Mesothelial cell of epicardium (in vitro differentiated cells): ENCODE measurements around the gene KCNK6. TPM values are rescaled to one million over a fixed set of nuclear protein-coding genes. Genes with fewer than 3 reads are reported as not detected.
A peak's percentile ranks its signal among the peaks of the same experiment; 100 is the strongest.

Experiments
- DNase-seq, 2 experiments: peaks; one replicate each; pipeline ENCODE4 v3.0.0; 2021; ENCODE audit warnings: low spot score in 2 of 2; ENCODE audit not compliant: unreplicated experiment in 2 of 2
- H3K27ac Mint-ChIP-seq: 2 replicates; pipeline ENCODE4 v1.8.0; 2021; ENCODE audit warnings: mixed read lengths
- H3K27me3 Mint-ChIP-seq: 2 replicates; pipeline ENCODE4 v1.8.0; 2021; ENCODE audit warnings: low read depth, mixed read lengths
- H3K36me3 Mint-ChIP-seq: 2 replicates; pipeline ENCODE4 v1.8.0; 2021; ENCODE audit warnings: mixed read lengths
- H3K4me1 Mint-ChIP-seq: 2 replicates; pipeline ENCODE4 v1.8.0; 2021; ENCODE audit warnings: mixed read lengths
- H3K4me3 Mint-ChIP-seq: 2 replicates; pipeline ENCODE4 v1.8.0; 2021; ENCODE audit warnings: mild to moderate bottlenecking, moderate library complexity, mixed read lengths
- H3K9me3 Mint-ChIP-seq: 2 replicates; pipeline ENCODE4 v1.8.0; 2021; ENCODE audit warnings: mixed read lengths
- CTCF ChIP-seq: fragments of 200-600 bp; sonication (generic); IDR thresholded peaks from one replicate; pipeline ENCODE4 v1.5.0; 2021; ENCODE audit warnings: antibody characterized with exemption; ENCODE audit not compliant: unreplicated experiment
- total RNA-seq: library from RNA; stranded (reverse); gene quantifications from 3 replicates; pipeline ENCODE4 v1.2.1, GENCODE V29; 2021

The KCNK6 gene
- total RNA-seq, 1 donor from 2014 or later: 2.9 TPM

GRCh38 chr19:38355728-38356725 is 36.4 kb downstream of the KCNK6 start:
- DNase-seq: no peak
- H3K9me3 Mint-ChIP-seq: no peaks in the 10 kb centered on the region
- TF ChIP-seq CTCF: no peak
- H3K27ac Mint-ChIP-seq: no peak overlapping the region
- no peaks in the 10 kb centered on the region for H3K4me1 Mint-ChIP-seq
- no peak overlapping the region for H3K4me3 Mint-ChIP-seq
- peaks cover 55% of the 10 kb centered on the region for H3K27me3 Mint-ChIP-seq
- no peaks in the 10 kb centered on the region for H3K36me3 Mint-ChIP-seq

DNA sequence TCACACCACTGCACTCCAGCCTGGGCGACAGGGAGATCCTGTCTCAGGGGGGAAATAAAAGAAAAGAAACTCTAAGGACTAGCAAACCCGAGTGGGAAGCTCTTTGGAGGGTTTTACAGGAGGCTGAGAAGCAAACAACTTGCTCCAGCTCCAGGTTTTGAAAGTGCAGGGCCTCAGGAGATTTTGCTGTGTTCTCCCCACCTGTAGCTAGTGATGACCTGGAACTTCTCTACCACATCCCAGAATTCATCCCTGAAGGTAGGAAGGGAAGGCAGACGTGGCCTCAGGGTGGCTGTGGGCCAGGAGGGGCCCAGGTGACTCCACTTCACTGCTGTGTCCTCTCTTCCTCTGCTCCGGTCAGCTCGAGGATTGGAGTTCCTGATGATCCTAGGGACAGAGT is 38.4 kb downstream of the KCNK6 start:
- TF ChIP-seq CTCF: no peak
- Mint-ChIP-seq H3K27me3 (peaks cover 66% of the 10 kb centered on the region), H3K4me1 (no peaks in the 10 kb centered on the region), H3K4me3 (no peak overlapping the region), H3K36me3 (no peaks in the 10 kb centered on the region), H3K9me3 (no peaks in the 10 kb centered on the region), H3K27ac (no peak overlapping the region)
- no peak for DNase-seq

- H3K4me3 Mint-ChIP-seq: no peak overlapping the region
- no peak overlapping the region for H3K27ac Mint-ChIP-seq
- no peak for DNase-seq
- no peak for TF ChIP-seq CTCF
- H3K36me3 Mint-ChIP-seq: no peaks in the 10 kb centered on the region
- H3K9me3 Mint-ChIP-seq: no peaks in the 10 kb centered on the region
- H3K27me3 Mint-ChIP-seq: peaks cover 66% of the 10 kb centered on the region
- H3K4me1 Mint-ChIP-seq: no peaks in the 10 kb centered on the region
Measured at GRCh38 chr19:38359242-38360021, 39.8 kb downstream of the KCNK6 start.

DNA sequence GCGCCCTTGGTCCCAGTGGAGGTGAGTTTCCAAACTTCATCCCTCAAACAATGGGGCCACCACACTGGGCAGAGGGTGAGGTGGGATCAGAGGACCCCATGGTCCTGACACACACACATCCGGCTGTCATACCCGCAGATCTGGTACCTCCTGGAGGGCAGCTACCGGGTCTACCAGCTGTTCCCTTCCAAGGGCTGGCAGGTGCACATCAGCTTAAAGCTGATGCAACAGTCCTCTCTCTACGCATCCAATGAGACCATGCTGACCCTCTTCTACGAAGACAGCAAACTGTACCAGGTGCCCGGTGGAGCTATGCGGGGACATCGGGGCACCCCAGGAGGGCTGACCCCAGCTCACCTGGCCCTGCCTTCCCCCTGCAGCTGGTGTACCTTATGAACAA is 40.7 kb downstream of the KCNK6 start:
- Mint-ChIP-seq H3K27me3 (peaks cover 66% of the 10 kb centered on the region), H3K4me1 (no peaks in the 10 kb centered on the region), H3K4me3 (peak overlapping the region; percentile 86), H3K36me3 (no peaks in the 10 kb centered on the region), H3K9me3 (no peaks in the 10 kb centered on the region), H3K27ac (no peak overlapping the region)
- DNase-seq: no peak
- TF ChIP-seq CTCF: no peak

- H3K4me3 Mint-ChIP-seq: peak overlapping the region; percentile 86
- H3K36me3 Mint-ChIP-seq: no peaks in the 10 kb centered on the region
- TF ChIP-seq CTCF: no peak
- H3K27ac Mint-ChIP-seq: no peak overlapping the region
- peaks cover 64% of the 10 kb centered on the region for H3K27me3 Mint-ChIP-seq
- no peaks in the 10 kb centered on the region for H3K9me3 Mint-ChIP-seq
- no peaks in the 10 kb centered on the region for H3K4me1 Mint-ChIP-seq
- DNase-seq: no peak
Measured at GRCh38 chr19:38360839-38361631, 41.4 kb downstream of the KCNK6 start.
